CD14-positive monocyte (primary cell): Measurements from ENCODE around the gene PLS3. TPM values are rescaled to one million over a fixed set of nuclear protein-coding genes. Genes with fewer than 3 reads are reported as not detected.

Experiments
- DNase-seq, 3 donors: peaks; one replicate each; pipeline ENCODE4 v3.0.0-alpha.2; 2011 to 2022
- H2AFZ ChIP-seq: 2 replicates; pipeline ENCODE4 v1.6.0; 2012; ENCODE audit warnings: mild to moderate bottlenecking, low read depth, low read length, inconsistent platforms; ENCODE audit not compliant: insufficient read depth, poor library complexity, severe bottlenecking
- H3K27ac ChIP-seq, 2 donors: 1 replicate in 1 of 2; 2 replicates in 1 of 2; pipeline ENCODE4 v1.5.1; 2012 to 2013; ENCODE audit warnings: low read length in 2 of 2, control low read depth in 1 of 2, inconsistent platforms in 1 of 2, low read depth in 1 of 2, mild to moderate bottlenecking in 1 of 2
- H3K27me3 ChIP-seq, 2 donors: one replicate each; pipeline versions ENCODE4 v1.6.0 to v1.6.1; 2011 to 2013; ENCODE audit warnings: low read length in 2 of 2; ENCODE audit not compliant: control insufficient read depth in 2 of 2, insufficient read depth in 2 of 2
- H3K36me3 ChIP-seq, 2 donors: replicated peaks in 1 of 2; 1 replicate in 1 of 2; 2 replicates in 1 of 2; pipeline versions ENCODE4 v1.5.1 to v1.6.1; 2012 to 2013; ENCODE audit warnings: low read length in 2 of 2, control low read depth in 1 of 2, inconsistent platforms in 1 of 2, mild to moderate bottlenecking in 1 of 2; ENCODE audit not compliant: insufficient read depth in 2 of 2, control insufficient read depth in 1 of 2
- H3K4me1 ChIP-seq, 2 donors: 1 replicate in 1 of 2; 2 replicates in 1 of 2; pipeline versions ENCODE4 v1.5.1 to v1.6.1; 2012 to 2013; ENCODE audit warnings: low read length in 2 of 2, control low read depth in 1 of 2, inconsistent platforms in 1 of 2, mild to moderate bottlenecking in 1 of 2, moderate library complexity in 1 of 2; ENCODE audit not compliant: insufficient read depth in 2 of 2, control insufficient read depth in 1 of 2
- H3K4me2 ChIP-seq: replicated peaks from 2 replicates; pipeline ENCODE3; 2012; ENCODE audit warnings: low read length, moderate library complexity, mild to moderate bottlenecking; ENCODE audit not compliant: poor library complexity, severe bottlenecking; ENCODE audit errors: extremely low read depth
- H3K4me3 ChIP-seq, 3 experiments: fragments of 200-600 bp in 1 of 3; sonication (generic) in 1 of 3; replicated peaks in 1 of 3; 1 replicate in 2 of 3; 2 replicates in 1 of 3; pipeline ENCODE4 v1.5.1; 2011 to 2013; ENCODE audit warnings: low read length in 3 of 3, mild to moderate bottlenecking in 3 of 3, control low read depth in 2 of 3, low read depth in 2 of 3, inconsistent platforms in 1 of 3, moderate library complexity in 1 of 3
- H3K79me2 ChIP-seq: 2 replicates; pipeline ENCODE4 v1.6.0; 2012; ENCODE audit warnings: mild to moderate bottlenecking, control low read depth, inconsistent platforms, low read length, moderate library complexity; ENCODE audit not compliant: insufficient read depth
- H3K9ac ChIP-seq: 2 replicates; pipeline ENCODE4 v1.6.0; 2017; ENCODE audit warnings: low read length, mild to moderate bottlenecking; ENCODE audit not compliant: insufficient read depth, poor library complexity, severe bottlenecking
- H3K9me3 ChIP-seq, 2 donors: replicated peaks in 1 of 2; 1 replicate in 1 of 2; 2 replicates in 1 of 2; pipeline versions ENCODE4 v1.5.1 to v1.6.1; 2012 to 2013; ENCODE audit warnings: low read length in 2 of 2, control low read depth in 1 of 2; ENCODE audit not compliant: control insufficient read depth in 1 of 2, insufficient read depth in 1 of 2
- H4K20me1 ChIP-seq: 2 replicates; pipeline ENCODE4 v1.6.0; 2012; ENCODE audit warnings: mild to moderate bottlenecking, low read length, control low read depth, moderate library complexity; ENCODE audit not compliant: insufficient read depth
- H3K27ac Mint-ChIP-seq, 7 donors: one replicate each; pipeline ENCODE4 v1.8.0; 2020; ENCODE audit warnings: mild to moderate bottlenecking in 7 of 7, mixed read lengths in 7 of 7, moderate library complexity in 6 of 7, inconsistent platforms in 2 of 7
- H3K27me3 Mint-ChIP-seq, 3 donors: one replicate each; pipeline ENCODE4 v1.8.0; 2021 to 2022; ENCODE audit warnings: low read depth in 3 of 3, mild to moderate bottlenecking in 3 of 3, mixed read lengths in 3 of 3, moderate library complexity in 3 of 3, inconsistent platforms in 1 of 3
- H3K36me3 Mint-ChIP-seq, 2 donors: one replicate each; pipeline ENCODE4 v1.8.0; 2020; ENCODE audit warnings: mixed read lengths in 2 of 2, inconsistent platforms in 1 of 2, mild to moderate bottlenecking in 1 of 2
- H3K4me1 Mint-ChIP-seq: one replicate; pipeline ENCODE4 v1.8.0; 2020; ENCODE audit warnings: mild to moderate bottlenecking, mixed read lengths
- H3K4me3 Mint-ChIP-seq, 2 donors: one replicate each; pipeline ENCODE4 v1.8.0; 2020; ENCODE audit warnings: mild to moderate bottlenecking in 2 of 2, mixed read lengths in 2 of 2, moderate library complexity in 1 of 2
- H3K9me3 Mint-ChIP-seq, 7 donors: one replicate each; pipeline ENCODE4 v1.8.0; 2020 to 2022; ENCODE audit warnings: mixed read lengths in 7 of 7, mild to moderate bottlenecking in 6 of 7, moderate library complexity in 6 of 7, inconsistent platforms in 2 of 7
- whole genome bisulfite sequencing: methylation state at CpG from one replicate; pipeline ENCODE4 v1.1.5; 2013; ENCODE audit warnings: missing lambda C conversion rate; ENCODE audit not compliant: insufficient coverage; 5-methylcytosine and 5-hydroxymethylcytosine counted together
- intact Hi-C, 2 donors: fragments of 100-400 bp; cut with micrococcal nuclease; formaldehyde crosslinking; loops; one replicate each; pipeline versions ENCODE4 v1.15.0 to v1.15.1; 2023
- polyA plus RNA-seq, 3 donors: library from polyadenylated mRNA; depleted of rRNA in 1 of 3; unstranded in 2 of 3; stranded (reverse) in 1 of 3; fragments of 300-500 nt in 2 of 3; fragments of >200 nt in 1 of 3; fragmentation: Illumina TruSeq in 2 of 3; gene quantifications; 1 replicate in 2 of 3; 2 replicates in 1 of 3; pipeline ENCODE4 v1.2.3, GENCODE V29; 2012 to 2021
- TF ChIP-seq, protein P1 (sequence below): fragments of 200-600 bp; IDR thresholded peaks from one replicate; pipeline ENCODE4 v1.8.0; 2022; ENCODE audit warnings: antibody characterized with exemption, mild to moderate bottlenecking

PLS3 gene
- polyA plus RNA-seq, 3 donors = 0.16 TPM; not detected in 2

DNA sequence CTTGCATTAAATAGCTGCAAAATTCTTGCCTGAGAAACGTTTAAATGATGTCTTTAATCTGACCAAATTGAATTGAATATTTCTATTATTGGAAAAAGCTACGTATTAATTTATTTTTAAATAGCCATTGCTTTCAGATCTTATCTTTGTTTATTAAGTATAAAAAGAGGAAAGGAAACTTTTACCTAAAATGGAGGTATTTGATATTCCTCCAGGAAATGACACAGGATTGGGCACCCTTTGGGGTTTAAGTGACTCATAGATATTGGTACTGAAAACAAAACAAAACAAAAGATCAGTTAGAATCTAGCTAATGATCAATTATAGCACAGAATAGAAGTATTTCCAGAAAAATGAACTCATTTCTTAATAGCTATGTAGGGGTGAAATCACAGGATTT lies 34.1 kb downstream of the PLS3 start:
- intact Hi-C loops = no loop called here
- Histone ChIP-seq H3K27ac (no peak overlapping the region), H3K79me2 (no peaks in the 10 kb centered on the region), H3K9me3 (no peaks in the 10 kb centered on the region), H2AFZ (no peak overlapping the region), H3K4me2 (no peak overlapping the region), H3K9ac (no peak overlapping the region), H3K36me3 (no peaks in the 10 kb centered on the region), H4K20me1 (no peaks in the 10 kb centered on the region), H3K4me1 (no peaks in the 10 kb centered on the region), H3K27me3 (peaks cover 0 to 6% of the 10 kb centered on the region in 2 donors), H3K4me3 (no peak overlapping the region)
- TF ChIP-seq, protein P1, sequence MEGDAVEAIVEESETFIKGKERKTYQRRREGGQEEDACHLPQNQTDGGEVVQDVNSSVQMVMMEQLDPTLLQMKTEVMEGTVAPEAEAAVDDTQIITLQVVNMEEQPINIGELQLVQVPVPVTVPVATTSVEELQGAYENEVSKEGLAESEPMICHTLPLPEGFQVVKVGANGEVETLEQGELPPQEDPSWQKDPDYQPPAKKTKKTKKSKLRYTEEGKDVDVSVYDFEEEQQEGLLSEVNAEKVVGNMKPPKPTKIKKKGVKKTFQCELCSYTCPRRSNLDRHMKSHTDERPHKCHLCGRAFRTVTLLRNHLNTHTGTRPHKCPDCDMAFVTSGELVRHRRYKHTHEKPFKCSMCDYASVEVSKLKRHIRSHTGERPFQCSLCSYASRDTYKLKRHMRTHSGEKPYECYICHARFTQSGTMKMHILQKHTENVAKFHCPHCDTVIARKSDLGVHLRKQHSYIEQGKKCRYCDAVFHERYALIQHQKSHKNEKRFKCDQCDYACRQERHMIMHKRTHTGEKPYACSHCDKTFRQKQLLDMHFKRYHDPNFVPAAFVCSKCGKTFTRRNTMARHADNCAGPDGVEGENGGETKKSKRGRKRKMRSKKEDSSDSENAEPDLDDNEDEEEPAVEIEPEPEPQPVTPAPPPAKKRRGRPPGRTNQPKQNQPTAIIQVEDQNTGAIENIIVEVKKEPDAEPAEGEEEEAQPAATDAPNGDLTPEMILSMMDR = no peak
- no peak for DNase-seq
- no peaks in the 10 kb centered on the region for H3K36me3 Mint-ChIP-seq
- H3K4me1 Mint-ChIP-seq = peaks cover 2% of the 10 kb centered on the region
- H3K27ac Mint-ChIP-seq = no peak overlapping the region
- no peak overlapping the region for H3K4me3 Mint-ChIP-seq
- no CpG with 5 or more reads among the region's 2 CpGs for WGBS
- peaks cover 0 to 19% (median 0%) of the 10 kb centered on the region in 3 donors for H3K27me3 Mint-ChIP-seq
- H3K9me3 Mint-ChIP-seq = no peaks in the 10 kb centered on the region

DNA sequence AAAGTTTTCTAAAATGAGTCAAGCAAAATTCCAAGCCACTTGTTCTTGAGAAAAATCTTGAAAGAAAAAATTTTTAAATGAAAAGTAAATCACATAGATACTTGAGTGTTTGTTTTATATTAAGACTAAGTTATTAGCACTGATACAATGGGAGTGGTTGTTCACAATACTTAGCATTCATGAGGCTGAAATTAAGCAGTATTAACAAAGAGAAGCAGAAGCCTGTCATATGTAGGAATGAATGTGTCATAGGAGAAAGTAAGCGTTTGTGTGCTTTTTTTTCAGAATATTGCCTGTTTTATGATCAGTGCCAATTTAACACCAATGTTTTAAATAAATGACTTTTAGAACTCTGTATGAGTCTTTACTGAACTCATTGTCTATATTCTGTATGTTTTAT lies 37.6 kb downstream of the PLS3 start:
- no peak overlapping the region for H3K4me2 ChIP-seq
- H3K9ac ChIP-seq = no peak overlapping the region
- no peak overlapping the region for H3K27ac ChIP-seq
- no peak for DNase-seq
- H3K4me3 ChIP-seq = no peak overlapping the region
- no CpG with 5 or more reads among the region's 1 CpG for WGBS
- Mint-ChIP-seq H3K36me3 (no peaks in the 10 kb centered on the region), H3K9me3 (peaks cover 0 to 2% (median 0%) of the 10 kb centered on the region in 7 donors), H3K4me3 (no peak overlapping the region), H3K4me1 (no peaks in the 10 kb centered on the region), H3K27ac (no peak overlapping the region), H3K27me3 (peaks cover 0 to 15% (median 0%) of the 10 kb centered on the region in 3 donors)
- H2AFZ ChIP-seq = no peak overlapping the region
- no peaks in the 10 kb centered on the region for H4K20me1 ChIP-seq
- no peaks in the 10 kb centered on the region for H3K79me2 ChIP-seq
- intact Hi-C loops = no loop called here
- no peaks in the 10 kb centered on the region for H3K36me3 ChIP-seq
- TF ChIP-seq, protein P1 = no peak
- H3K27me3 ChIP-seq = peaks cover 0 to 4% of the 10 kb centered on the region in 2 donors
- H3K9me3 ChIP-seq = no peaks in the 10 kb centered on the region
- H3K4me1 ChIP-seq = no peaks in the 10 kb centered on the region
